Middle frontal gyrus (tissue), 1 donor: ENCODE results near the gene PSMD12.
"Not testable (repeated sequence)": the region's sequence is repeated elsewhere in the genome, so short reads cannot be mapped to it uniquely, and the experiment has no call there.

Experiments
- DNase-seq: peaks from one replicate; pipeline ENCODE4 v3.0.0-alpha.2; 2015; ENCODE audit warnings: low spot score; ENCODE audit errors: extremely low spot score

PSMD12 gene

GRCh38 chr17:67315865-67316264, 50.5 kb downstream of the PSMD12 start:
- DNase-seq = no peak

- no peak for DNase-seq
Observed at GRCh38 chr17:67312265-67312664, 54.1 kb downstream of the PSMD12 start.

- DNase-seq = no peak
Observed at GRCh38 chr17:67311575-67311974, 54.8 kb downstream of the PSMD12 start.

- DNase-seq = no peak
Observed at GRCh38 chr17:67310406-67310805, 56.0 kb downstream of the PSMD12 start.

- DNase-seq = not testable (repeated sequence)
Observed at GRCh38 chr17:67305446-67306235, 60.7 kb downstream of the PSMD12 start.

- DNase-seq = no peak
Observed at GRCh38 chr17:67297454-67297960, 68.9 kb downstream of the PSMD12 start.

GRCh38 chr17:67294451-67295199, 71.8 kb downstream of the PSMD12 start:
- no peak for DNase-seq

GRCh38 chr17:67293251-67294203, 72.8 kb downstream of the PSMD12 start:
- no peak for DNase-seq

- no peak for DNase-seq
Observed at GRCh38 chr17:67290711-67291291, 75.6 kb downstream of the PSMD12 start.

- DNase-seq = no peak
Observed at GRCh38 chr17:67290244-67290643, 76.1 kb downstream of the PSMD12 start.

GRCh38 chr17:67289181-67289876, 77.0 kb downstream of the PSMD12 start:
- peak; percentile 41 for DNase-seq
